COLO829 (cell line): ENCODE data around the gene ZNF474.
"Not testable (repeated sequence)": the region's sequence is repeated elsewhere in the genome, so short reads cannot be mapped to it uniquely, and the experiment has no call there.

Experiments used
- DNase-seq: peaks from one replicate; pipeline ENCODE4 v3.0.0; 2012; ENCODE audit warnings: low spot score

The ZNF474 gene

DNA sequence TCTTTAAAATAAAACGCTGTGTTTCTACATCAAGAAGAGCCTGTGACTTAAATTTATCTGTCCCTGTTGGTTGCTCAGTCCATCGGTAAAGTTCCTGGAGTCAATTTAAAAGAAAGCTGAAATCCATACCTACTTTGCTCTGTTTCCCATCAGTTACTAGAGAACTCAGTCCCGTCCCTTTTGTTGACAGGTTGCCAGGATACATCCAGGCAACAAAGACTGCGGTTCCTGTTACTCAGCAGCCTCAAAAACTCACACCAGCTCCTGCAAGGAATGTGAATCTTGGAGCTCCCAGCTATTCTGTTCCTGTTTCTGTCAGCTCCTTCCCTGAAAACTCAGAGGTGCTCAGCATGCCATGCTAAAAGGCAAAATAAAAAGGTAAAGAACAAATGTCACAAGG lies at the start of gene ZNF474:
ZNF474 (plus strand) TSS at position 241 of the 400 bp plus-strand sequence. CDS start 22,445 bp downstream, outside the sequence.
- DNase-seq = no peak

GRCh38 chr5:122081541-122081940 lies 47.8 kb upstream of the ZNF474 start:
- no peak for DNase-seq

GRCh38 chr5:122083535-122083934 lies 45.8 kb upstream of the ZNF474 start:
- DNase-seq = no peak

- DNase-seq = no peak
Measured at GRCh38 chr5:122085041-122085440, 44.3 kb upstream of the ZNF474 start.

DNA sequence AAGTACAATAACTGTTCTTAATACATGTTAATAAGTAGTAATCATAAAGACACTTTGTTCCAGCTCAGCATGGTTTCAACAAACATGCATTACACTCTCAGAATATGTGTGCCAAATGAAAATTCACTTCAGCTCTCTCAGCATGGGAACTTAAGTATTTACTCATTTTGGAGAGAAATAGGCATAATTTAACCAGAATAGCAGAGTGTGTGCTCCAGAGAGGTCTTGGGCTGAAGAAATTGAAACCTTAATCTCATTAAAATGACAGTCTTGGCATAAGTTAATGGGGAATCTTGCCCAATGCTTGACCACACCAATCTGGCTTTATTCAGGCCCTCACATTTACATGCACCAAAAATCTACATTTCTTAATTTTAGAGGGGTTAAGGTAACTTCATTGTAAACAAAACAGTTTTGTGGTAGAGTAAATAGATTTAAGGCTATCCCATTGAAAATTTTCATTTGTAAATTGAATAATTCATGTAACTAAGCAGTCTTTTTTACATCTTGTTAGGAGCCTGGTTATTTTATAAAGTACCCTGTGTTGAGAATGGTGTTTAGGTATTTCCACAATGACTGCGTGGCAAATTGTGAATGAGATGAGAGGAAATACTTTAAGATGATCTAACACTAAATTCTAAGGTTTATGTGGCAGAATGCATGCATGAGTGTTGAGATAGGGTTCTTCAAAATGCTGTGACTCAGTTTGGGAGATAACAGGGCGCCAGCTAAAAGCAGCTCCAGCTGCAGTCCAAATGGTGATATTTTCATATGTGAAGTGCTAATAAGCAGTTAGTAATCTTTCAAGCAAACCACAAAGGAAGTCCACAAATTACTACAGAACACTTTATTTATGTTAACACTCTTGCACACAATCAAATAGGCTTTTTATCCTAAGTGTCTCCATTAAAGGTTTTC lies 40.0 kb upstream of the ZNF474 start:
- no peak for DNase-seq

DNA sequence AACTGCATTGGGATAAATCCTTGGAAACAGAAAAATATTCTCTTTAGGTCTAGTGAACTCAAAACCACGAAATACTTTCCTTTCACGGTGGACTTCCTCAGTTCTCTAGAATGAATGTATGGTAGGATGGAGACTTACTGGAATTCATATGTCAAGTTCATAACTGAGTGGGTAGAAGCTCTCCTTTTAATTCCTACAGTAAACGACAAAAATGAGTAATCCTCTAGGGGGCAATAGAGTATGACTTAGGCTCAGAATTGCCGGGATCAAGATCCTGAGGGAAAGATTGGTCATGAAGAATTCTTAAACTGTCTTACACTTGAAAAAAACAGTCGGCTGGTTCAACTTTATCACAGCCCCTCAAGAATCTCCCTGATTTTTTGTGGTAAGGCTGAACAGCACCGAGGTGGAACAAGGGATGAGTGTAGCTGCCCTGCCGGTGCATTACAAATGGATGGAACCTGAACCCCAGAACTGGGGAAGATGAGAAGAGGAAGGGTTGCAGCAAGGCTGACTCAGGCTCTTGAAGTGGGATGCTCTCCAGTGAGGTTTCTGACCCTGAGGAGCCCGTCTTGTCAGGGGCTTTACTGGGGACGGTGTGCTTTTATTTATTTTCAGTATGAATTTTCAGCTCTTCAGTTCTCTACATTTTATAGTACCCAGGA lies 37.3 kb upstream of the ZNF474 start:
- DNase-seq = no peak

GRCh38 chr5:122093415-122094180 lies 35.7 kb upstream of the ZNF474 start:
- peak; percentile 10 for DNase-seq

GRCh38 chr5:122094251-122094650 lies 35.1 kb upstream of the ZNF474 start:
- not testable (repeated sequence) for DNase-seq

DNA sequence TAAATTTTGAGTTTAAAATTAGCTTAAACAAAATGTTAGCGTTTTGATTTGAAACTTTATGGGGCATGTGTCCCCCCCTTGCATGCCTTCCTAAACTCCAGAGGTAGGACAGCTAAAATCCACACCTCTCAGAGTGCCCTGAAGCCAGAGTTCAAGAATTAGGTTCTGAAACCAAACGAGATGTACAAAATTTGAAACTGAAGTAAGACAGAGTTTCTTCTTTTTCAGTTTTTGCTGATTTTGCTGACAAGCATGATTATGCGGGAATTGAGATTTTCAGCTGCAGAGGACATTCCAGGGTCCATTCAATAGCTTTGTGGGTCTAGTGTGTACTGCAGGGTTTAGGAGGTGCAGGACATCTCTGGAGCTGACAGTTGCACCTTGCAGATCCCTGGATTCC lies 34.2 kb upstream of the ZNF474 start:
- DNase-seq = no peak

DNA sequence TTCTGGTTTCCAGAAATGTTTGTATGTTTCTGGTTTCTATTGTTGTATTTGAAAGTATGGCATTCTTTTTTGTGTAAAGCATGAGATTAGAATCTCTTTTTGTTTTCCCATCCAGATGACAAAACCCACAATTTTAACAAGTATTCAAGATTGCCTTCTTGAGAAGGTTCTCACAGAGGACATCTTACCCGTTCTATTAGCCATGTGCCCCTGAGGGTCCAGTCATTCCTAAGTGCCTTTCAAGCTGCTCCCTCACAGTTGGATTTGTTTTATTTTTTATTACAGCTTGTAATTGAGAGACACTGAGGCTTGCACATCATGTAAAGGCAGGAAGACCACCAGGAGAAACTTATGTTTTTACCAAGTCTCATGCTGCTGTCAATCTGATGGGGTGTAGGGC lies 32.0 kb upstream of the ZNF474 start:
- DNase-seq = no peak

- DNase-seq = peak; percentile 6
Measured at GRCh38 chr5:122099060-122099790, 30.1 kb upstream of the ZNF474 start.

DNA sequence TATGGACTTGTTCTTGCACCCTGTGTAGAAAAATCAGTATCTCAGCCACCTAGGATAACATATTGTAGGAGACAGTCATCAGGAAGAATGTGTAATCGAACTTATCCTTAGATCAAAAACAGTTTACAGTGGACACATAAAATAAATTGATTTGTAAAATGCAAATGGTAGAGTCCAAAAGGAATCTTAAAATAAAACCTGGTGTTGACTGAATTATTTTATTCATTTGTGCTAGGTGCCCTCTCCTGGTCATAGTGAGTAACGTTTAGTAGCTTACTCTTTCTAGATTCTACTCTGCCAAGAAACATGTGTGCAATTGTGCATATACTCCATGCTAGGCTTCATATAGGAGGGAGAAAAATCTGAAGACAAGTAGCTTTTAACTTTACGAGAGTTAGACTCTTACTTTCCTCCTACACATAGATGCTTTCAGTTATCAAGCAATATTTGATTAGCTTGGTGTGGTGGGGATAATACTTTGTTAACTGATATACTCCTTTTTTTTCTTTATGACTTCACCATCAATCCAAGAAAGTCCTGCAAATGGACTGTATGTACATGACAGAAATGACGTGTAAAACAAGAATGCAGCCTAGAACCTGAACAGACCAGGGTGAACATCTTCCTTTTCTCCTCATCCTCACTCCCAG lies 27.6 kb upstream of the ZNF474 start:
- DNase-seq = peak; percentile 3

DNA sequence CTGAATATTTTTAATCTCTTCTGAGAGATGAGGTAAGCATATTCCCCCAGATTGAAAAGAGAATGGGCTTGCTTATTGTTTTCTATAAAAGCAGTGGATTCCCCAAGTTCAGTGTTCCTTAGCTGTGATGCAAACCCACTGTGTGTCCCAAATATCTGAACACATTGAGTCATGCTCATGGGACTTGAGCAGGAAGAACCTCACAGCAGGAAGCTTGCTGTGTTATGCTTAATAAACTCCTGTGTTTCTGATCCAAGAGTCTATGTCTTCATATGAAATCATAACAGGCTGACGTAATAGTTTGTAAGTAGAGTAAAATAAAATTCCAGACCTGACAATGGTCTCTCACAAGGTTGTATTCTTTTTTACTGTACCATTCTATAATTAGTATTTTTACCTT lies 26.5 kb upstream of the ZNF474 start:
- no peak for DNase-seq

GRCh38 chr5:122105909-122106308 lies 23.4 kb upstream of the ZNF474 start:
- no peak for DNase-seq

DNA sequence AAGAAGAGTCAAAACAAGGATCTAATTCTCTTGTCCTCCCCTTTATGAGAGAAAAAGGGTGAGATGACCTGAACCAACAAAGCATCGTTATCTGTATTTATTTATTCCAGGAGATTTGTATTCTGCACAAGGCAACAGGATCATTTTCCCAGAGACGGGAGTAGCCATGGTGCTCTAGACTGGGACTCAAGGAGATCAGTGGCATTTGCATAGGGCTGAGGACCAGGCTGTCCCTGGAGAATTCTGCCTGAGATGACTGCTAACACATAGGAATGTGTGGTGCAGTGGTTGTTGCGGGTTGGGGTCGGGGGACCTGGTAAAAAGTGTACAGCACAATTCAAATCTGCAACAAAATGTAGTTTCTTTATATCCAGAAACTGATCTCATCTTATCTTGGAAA lies 22.3 kb upstream of the ZNF474 start:
- DNase-seq = no peak

- DNase-seq = no peak
Measured at GRCh38 chr5:122110987-122111386, 18.4 kb upstream of the ZNF474 start.

DNA sequence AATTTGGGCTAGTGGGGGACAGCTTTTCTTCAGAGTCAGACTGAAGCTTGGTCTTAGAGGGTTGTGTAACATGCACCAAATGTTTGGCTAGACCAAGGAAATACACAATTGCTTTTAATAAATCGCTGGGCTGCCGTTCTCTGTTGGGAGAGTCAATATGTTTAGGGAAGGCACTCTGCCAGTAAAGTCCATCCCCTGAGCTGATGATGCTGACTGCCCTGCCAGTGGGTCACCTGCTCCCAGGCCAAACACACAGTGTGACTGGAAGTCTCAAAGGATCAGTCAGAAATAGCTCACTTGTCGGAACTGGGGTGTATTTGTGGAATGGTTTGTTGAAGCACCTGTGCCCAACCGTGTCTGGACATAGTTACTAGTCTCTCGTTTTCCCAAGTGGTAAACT lies 17.9 kb upstream of the ZNF474 start:
- no peak for DNase-seq

- no peak for DNase-seq
Measured at GRCh38 chr5:122112063-122112462, 17.3 kb upstream of the ZNF474 start.

DNA sequence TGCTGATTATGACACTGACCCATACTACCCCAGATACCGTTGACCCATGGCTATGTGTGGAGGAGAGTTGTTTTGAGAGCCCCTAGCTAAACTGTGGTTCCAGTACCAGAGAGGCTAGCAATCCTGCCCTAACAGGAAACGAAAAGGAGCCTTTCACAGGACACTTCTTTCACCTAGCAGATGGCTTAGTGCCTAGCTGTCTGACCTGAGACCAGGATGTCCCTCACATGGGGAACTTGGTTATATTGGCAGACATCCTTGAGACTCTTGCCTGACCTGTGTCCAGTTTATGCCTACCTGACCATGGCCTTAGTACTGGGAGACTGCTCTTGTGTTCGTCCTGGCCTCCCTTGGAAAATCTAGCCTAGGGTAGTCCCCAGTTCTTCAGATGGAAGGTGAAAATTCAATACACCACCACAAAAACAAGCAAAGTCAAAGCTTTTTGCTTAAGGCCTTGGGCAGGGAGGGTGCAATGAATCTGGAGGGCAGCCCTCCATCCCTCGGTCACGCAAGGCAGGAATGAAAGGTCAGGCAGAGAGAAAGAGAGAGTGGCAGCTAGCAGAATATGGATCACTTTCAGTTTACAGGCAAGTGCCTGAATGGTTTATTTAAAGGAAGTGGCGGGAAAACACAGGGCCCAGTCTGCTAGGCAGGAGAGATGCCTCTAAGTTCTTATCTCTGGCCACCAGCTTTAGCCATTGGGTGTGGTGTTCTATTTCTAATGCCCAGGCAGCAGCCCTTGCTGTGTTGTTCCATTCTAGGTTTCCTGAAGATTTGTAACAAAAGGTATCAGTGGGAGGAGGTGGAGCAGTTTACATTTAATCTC lies 16.4 kb upstream of the ZNF474 start:
- DNase-seq = no peak

- DNase-seq = no peak
Measured at GRCh38 chr5:122114501-122114900, 14.8 kb upstream of the ZNF474 start.
